Hepatocyte (in vitro differentiated cells): Measurements from ENCODE around the gene FXYD6. TPM values are rescaled to one million over a fixed set of nuclear protein-coding genes. Genes with fewer than 3 reads are reported as not detected.
"Not testable (repeated sequence)": the region's sequence is repeated elsewhere in the genome, so short reads cannot be mapped to it uniquely, and the experiment has no call there.

Experiments
- DNase-seq: peaks from one replicate; pipeline ENCODE4 v3.0.0-alpha.2; 2016; ENCODE audit warnings: low spot score
- H2AFZ ChIP-seq: fragments of 200-600 bp; sonication (generic); 2 replicates; pipeline ENCODE4 v1.6.0; 2016; ENCODE audit warnings: antibody characterized with exemption, mild to moderate bottlenecking
- H3K27ac ChIP-seq: fragments of 200-600 bp; sonication (generic); 2 replicates; pipeline ENCODE4 v1.5.1; 2016; ENCODE audit warnings: mild to moderate bottlenecking
- H3K27me3 ChIP-seq: fragments of 200-600 bp; sonication (generic); 2 replicates; pipeline ENCODE4 v1.6.1; 2016
- H3K36me3 ChIP-seq: fragments of 200-600 bp; sonication (generic); replicated peaks from 2 replicates; pipeline ENCODE4 v1.5.1; 2016; ENCODE audit warnings: low read depth; ENCODE audit not compliant: insufficient read depth
- H3K4me1 ChIP-seq: fragments of 200-600 bp; sonication (generic); 2 replicates; pipeline ENCODE4 v1.5.1; 2016; ENCODE audit warnings: mild to moderate bottlenecking, moderate library complexity; ENCODE audit not compliant: insufficient read depth
- H3K4me2 ChIP-seq: fragments of 200-600 bp; sonication (generic); 2 replicates; pipeline ENCODE4 v1.6.0; 2016
- H3K4me3 ChIP-seq: fragments of 200-600 bp; sonication (generic); 2 replicates; pipeline ENCODE4 v1.5.1; 2016; ENCODE audit warnings: mild to moderate bottlenecking
- H3K79me2 ChIP-seq: fragments of 200-600 bp; sonication (generic); 2 replicates; pipeline ENCODE4 v1.6.0; 2017; ENCODE audit warnings: mild to moderate bottlenecking
- H3K9me2 ChIP-seq: fragments of 200-600 bp; sonication (generic); replicated peaks from 2 replicates; pipeline ENCODE4 v1.6.0; 2017; ENCODE audit warnings: mild to moderate bottlenecking; ENCODE audit not compliant: insufficient read depth
- H3K9me3 ChIP-seq: fragments of 200-600 bp; sonication (generic); 2 replicates; pipeline ENCODE4 v1.5.1; 2016; ENCODE audit warnings: low read depth, mild to moderate bottlenecking
- H4K20me1 ChIP-seq: fragments of 200-600 bp; sonication (generic); 2 replicates; pipeline ENCODE4 v1.6.0; 2016; ENCODE audit warnings: mild to moderate bottlenecking; ENCODE audit not compliant: insufficient read depth, poor library complexity, severe bottlenecking
- EZH2 ChIP-seq: fragments of 200-600 bp; sonication (generic); IDR thresholded peaks from 2 replicates; pipeline ENCODE4 v1.6.1; 2016; ENCODE audit warnings: antibody characterized with exemption, mild to moderate bottlenecking, borderline replicate concordance
- EZH2phosphoT487 ChIP-seq: fragments of 200-600 bp; sonication (generic); IDR thresholded peaks from one replicate; pipeline ENCODE4 v1.6.1; 2018; ENCODE audit warnings: antibody characterized with exemption, mild to moderate bottlenecking, low read depth, moderate library complexity; ENCODE audit not compliant: unreplicated experiment, severe bottlenecking
- WGBS: methylation state at CpG from one replicate; pipeline ENCODE4 v1.1.6; 2016; ENCODE audit warnings: low lambda C conversion rate; ENCODE audit errors: missing lambda C conversion rate; 5-methylcytosine and 5-hydroxymethylcytosine counted together
- polyA plus RNA-seq: library from polyadenylated mRNA; unstranded; fragments of >200 nt; fragmentation: Nextera tagmentation; extraction: Ambion mirVana; gene quantifications from 2 replicates; pipeline ENCODE4 v1.2.1, GENCODE V29; 2016
- total RNA-seq: library from RNA; depleted of rRNA; stranded (reverse); fragments of >200 nt; gene quantifications from 2 replicates; pipeline ENCODE4 v1.2.3, GENCODE V29; 2014
- TF ChIP-seq, protein P1 (sequence below): fragments of 200-600 bp; sonication (generic); IDR thresholded peaks from 2 replicates; pipeline ENCODE4 v1.5.1; 2016; ENCODE audit warnings: antibody characterized with exemption, mild to moderate bottlenecking; ENCODE audit not compliant: poor library complexity

Gene FXYD6
- total and polyA plus RNA-seq, 2 experiments from 2014 or later = 28.3 to 56.9 TPM

DNA sequence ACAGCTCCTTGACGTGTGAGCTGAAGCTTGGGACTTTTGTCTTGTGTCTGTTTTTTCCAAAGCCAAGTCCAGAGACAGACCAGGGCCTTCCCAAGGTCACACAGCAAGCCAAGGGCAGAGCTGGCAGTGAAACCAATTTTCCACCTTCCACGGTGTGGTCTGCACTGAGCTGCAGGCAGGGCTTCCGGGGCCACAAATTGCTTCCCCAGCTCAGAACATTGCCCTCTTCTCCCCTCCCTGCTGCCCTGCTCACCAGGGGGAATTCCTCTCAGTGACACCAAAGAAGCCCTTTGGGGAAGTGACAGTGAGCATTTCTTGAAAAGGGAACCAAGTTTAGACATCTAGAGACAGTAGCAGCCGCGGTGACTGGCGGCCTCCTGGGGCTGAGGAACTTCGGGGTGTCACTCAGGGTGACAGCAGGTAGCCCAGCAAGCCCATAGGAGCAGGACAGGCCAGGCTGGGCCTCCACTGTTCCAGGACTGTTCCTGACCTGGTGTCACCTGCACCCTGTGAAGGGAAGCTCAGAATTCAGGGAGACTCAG, 61.1 kb downstream of the FXYD6 start:
- Histone ChIP-seq H2AFZ (no peak overlapping the region), H3K27ac (peak overlapping the region; percentile 73), H3K4me1 (peaks cover 42% of the 10 kb centered on the region), H4K20me1 (no peaks in the 10 kb centered on the region), H3K4me2 (no peak overlapping the region), H3K9me2 (no peaks in the 10 kb centered on the region), H3K79me2 (no peaks in the 10 kb centered on the region), H3K36me3 (no peaks in the 10 kb centered on the region), H3K9me3 (no peaks in the 10 kb centered on the region), H3K27me3 (no peaks in the 10 kb centered on the region), H3K4me3 (no peak overlapping the region)
- DNase-seq = no peak
- TF ChIP-seq, protein P1, sequence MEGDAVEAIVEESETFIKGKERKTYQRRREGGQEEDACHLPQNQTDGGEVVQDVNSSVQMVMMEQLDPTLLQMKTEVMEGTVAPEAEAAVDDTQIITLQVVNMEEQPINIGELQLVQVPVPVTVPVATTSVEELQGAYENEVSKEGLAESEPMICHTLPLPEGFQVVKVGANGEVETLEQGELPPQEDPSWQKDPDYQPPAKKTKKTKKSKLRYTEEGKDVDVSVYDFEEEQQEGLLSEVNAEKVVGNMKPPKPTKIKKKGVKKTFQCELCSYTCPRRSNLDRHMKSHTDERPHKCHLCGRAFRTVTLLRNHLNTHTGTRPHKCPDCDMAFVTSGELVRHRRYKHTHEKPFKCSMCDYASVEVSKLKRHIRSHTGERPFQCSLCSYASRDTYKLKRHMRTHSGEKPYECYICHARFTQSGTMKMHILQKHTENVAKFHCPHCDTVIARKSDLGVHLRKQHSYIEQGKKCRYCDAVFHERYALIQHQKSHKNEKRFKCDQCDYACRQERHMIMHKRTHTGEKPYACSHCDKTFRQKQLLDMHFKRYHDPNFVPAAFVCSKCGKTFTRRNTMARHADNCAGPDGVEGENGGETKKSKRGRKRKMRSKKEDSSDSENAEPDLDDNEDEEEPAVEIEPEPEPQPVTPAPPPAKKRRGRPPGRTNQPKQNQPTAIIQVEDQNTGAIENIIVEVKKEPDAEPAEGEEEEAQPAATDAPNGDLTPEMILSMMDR = no peak
- no peak for TF ChIP-seq EZH2phosphoT487
- TF ChIP-seq EZH2 = no peak
- WGBS = 79% methylated on average over 7 of the region's 7 CpGs

DNA sequence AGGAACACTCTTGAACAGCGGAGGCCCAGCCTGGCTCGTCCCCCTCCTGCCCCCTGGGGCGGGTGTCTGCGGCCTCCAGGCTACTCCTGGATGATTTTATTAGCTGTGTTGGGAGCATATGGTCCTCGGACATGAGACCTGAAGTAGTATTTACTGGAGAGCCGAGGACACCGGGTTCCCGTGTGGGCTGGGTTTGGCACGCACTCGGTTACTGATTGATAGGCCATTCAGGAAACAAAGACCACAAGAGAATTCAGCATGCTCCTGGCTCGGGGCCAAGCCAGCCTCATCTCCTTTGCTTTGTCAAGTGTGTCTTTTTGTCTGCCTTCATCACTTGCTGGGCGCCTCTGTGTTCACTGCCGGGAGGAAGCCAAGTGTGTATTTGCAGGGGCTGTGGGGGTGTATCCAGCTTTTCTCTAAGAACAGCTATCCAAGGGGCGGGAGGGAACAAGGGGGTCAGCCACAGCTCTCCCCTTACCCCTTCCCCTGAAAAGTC, 61.6 kb downstream of the FXYD6 start:
- H3K36me3 ChIP-seq = no peaks in the 10 kb centered on the region
- H3K4me1 ChIP-seq = peaks cover 42% of the 10 kb centered on the region
- no peaks in the 10 kb centered on the region for H3K9me3 ChIP-seq
- H4K20me1 ChIP-seq = no peaks in the 10 kb centered on the region
- no peaks in the 10 kb centered on the region for H3K79me2 ChIP-seq
- no peaks in the 10 kb centered on the region for H3K27me3 ChIP-seq
- no peak overlapping the region for H3K4me2 ChIP-seq
- peak; percentile 90 for DNase-seq
- 30% methylated on average over 14 of the region's 14 CpGs for WGBS
- no peak overlapping the region for H2AFZ ChIP-seq
- peak overlapping the region; percentile 88 for H3K27ac ChIP-seq
- TF ChIP-seq EZH2phosphoT487 (no peak), EZH2 (no peak)
- TF ChIP-seq, protein P1 = no peak
- H3K9me2 ChIP-seq = no peaks in the 10 kb centered on the region
- no peak overlapping the region for H3K4me3 ChIP-seq

DNA sequence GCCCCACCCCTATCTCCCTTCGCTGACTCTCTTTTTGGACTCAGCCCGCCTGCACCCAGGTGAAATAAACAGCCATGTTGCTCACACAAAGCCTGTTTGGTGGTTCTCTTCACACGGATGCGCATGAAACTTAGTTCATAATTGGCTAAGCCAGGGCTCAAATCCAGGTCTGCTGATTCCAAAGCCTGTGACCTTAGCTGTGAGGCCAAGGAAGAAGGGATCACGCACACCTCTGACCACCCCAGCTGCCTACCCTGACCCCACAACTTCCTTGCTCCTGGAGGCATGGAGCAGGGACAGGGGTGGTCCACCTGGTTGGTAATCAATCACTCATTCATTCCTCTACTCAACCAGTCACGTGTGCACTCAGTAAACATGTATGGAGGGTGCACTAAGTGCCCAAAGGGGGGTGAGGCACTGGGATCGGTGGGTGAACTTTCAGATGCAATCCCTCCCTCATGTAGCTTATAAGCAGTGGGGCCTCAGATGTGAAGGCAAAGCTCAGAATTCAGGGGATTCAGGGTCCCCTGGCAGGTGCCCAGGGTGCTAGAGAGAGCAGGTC, 62.2 kb downstream of the FXYD6 start:
- Histone ChIP-seq H3K4me2 (no peak overlapping the region), H3K9me2 (no peaks in the 10 kb centered on the region), H3K27me3 (no peaks in the 10 kb centered on the region), H2AFZ (no peak overlapping the region), H3K36me3 (no peaks in the 10 kb centered on the region), H3K27ac (peak overlapping the region; percentile 88), H3K9me3 (no peaks in the 10 kb centered on the region), H4K20me1 (no peaks in the 10 kb centered on the region), H3K79me2 (no peaks in the 10 kb centered on the region), H3K4me1 (peaks cover 42% of the 10 kb centered on the region), H3K4me3 (no peak overlapping the region)
- TF ChIP-seq EZH2phosphoT487 = no peak
- TF ChIP-seq, protein P1 = no peak
- no peak for TF ChIP-seq EZH2
- 75% methylated on average over 7 of the region's 7 CpGs for WGBS
- no peak for DNase-seq

DNA sequence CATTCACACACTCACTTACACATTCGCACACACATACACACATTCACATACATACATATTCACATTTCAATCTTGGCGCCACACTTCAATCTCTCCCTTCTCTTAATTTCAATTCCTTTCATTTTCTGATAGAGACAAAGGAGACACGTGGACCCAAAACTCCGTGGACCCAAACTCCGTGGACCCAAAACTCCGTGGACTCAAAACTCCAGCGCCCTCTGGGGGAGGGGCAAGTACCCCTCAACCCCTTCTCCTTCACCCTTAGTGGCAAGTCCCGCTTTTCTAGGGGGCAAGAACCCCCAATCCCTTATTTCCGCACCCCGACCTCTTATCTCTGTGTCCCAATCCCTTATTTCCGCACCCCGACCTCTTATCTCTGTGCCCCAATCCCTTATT, 66.4 kb downstream of the FXYD6 start:
- WGBS = 96% methylated on average over 11 of the region's 12 CpGs
- H3K27ac ChIP-seq, H3K9me3 ChIP-seq: not testable (repeated sequence)

More for the DNA sequence above, 66.4 kb downstream of the FXYD6 start:
- not testable (repeated sequence) for H2AFZ ChIP-seq, H3K9me2 ChIP-seq, H3K4me2 ChIP-seq, H3K4me1 ChIP-seq, DNase-seq, H3K36me3 ChIP-seq, H3K27me3 ChIP-seq, H3K79me2 ChIP-seq, H4K20me1 ChIP-seq, H3K4me3 ChIP-seq
